COLO668 (cell line): Measurements from ENCODE around the gene DOLPP1.

ENCODE experiments used
- DNase-seq: peaks from one replicate; lab custom pipeline; 2025; ENCODE audit not compliant: unreplicated experiment; lab: John Stamatoyannopoulos, UW

Gene DOLPP1

GRCh38 chr9:129093602-129094386 is 12.9 kb downstream of the DOLPP1 start:
- DNase-seq = no peak

- DNase-seq = no peak
These were observed 13.7 kb downstream of the DOLPP1 start for GRCh38 chr9:129094387-129095169.

- no peak for DNase-seq
These were observed 14.3 kb downstream of the DOLPP1 start for GRCh38 chr9:129095170-129095667.

GRCh38 chr9:129095908-129096307 is 15.0 kb downstream of the DOLPP1 start:
- DNase-seq = no peak

GRCh38 chr9:129097671-129098306 is 16.9 kb downstream of the DOLPP1 start:
- DNase-seq = no peak

- no peak for DNase-seq
These were observed 17.4 kb downstream of the DOLPP1 start for GRCh38 chr9:129098328-129098727.

GRCh38 chr9:129100383-129101169 is 19.7 kb downstream of the DOLPP1 start:
- peak; percentile 19 for DNase-seq

GRCh38 chr9:129101279-129101678 is 20.4 kb downstream of the DOLPP1 start:
- no peak for DNase-seq

GRCh38 chr9:129102095-129102525 is 21.2 kb downstream of the DOLPP1 start:
- no peak for DNase-seq

GRCh38 chr9:129102791-129103594 is 22.1 kb downstream of the DOLPP1 start:
- DNase-seq = peak; percentile 66

- no peak for DNase-seq
These were observed 22.7 kb downstream of the DOLPP1 start for GRCh38 chr9:129103595-129103965.

- DNase-seq = no peak
These were observed 23.1 kb downstream of the DOLPP1 start for GRCh38 chr9:129104051-129104450.

GRCh38 chr9:129105857-129106694 is 25.2 kb downstream of the DOLPP1 start:
- DNase-seq = no peak

- no peak for DNase-seq
These were observed 26.7 kb downstream of the DOLPP1 start for GRCh38 chr9:129107651-129108050.

- no peak for DNase-seq
These were observed 27.3 kb downstream of the DOLPP1 start for GRCh38 chr9:129108083-129108804.

GRCh38 chr9:129108805-129109536 is 28.1 kb downstream of the DOLPP1 start:
- no peak for DNase-seq

GRCh38 chr9:129109537-129109903 is 28.6 kb downstream of the DOLPP1 start:
- DNase-seq = peak; percentile 10
